Midbrain (tissue), 1 donor: ENCODE data around the gene HDAC4.
"Not testable (repeated sequence)": the region's sequence is repeated elsewhere in the genome, so short reads cannot be mapped to it uniquely, and the experiment has no call there.

Experiments
- DNase-seq: peaks from one replicate; lab custom pipeline; 2025; lab: John Stamatoyannopoulos, UW

HDAC4 gene

DNA sequence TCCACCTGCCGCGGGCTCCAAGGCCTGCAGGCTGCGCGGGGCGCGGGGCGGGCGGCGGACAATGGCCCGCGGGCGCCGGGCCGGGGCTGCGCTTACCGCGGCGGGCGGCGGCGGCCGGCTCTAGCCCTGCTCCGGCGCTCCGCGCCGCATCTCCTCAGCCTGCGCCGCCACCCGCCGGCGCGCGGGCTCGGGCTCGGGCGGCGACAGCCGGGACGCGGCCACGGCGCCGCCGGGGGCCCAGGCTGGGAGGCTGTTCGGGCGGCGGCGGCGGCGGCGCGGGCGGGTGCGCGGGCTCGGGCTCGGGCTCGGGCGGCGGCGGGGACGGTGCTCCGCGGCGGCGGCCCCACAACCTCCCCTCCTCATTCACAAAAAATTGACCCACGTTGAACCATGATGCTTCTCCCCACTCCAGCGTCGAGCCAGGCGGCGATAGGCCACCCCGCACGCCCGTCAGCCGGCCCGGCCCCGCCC, at the start of gene HDAC4:
Gene HDAC4 (minus strand): TSS at position 425 of the 471 bp plus-strand sequence. CDS start 48,321 bp downstream, outside the sequence.
- no peak for DNase-seq

DNA sequence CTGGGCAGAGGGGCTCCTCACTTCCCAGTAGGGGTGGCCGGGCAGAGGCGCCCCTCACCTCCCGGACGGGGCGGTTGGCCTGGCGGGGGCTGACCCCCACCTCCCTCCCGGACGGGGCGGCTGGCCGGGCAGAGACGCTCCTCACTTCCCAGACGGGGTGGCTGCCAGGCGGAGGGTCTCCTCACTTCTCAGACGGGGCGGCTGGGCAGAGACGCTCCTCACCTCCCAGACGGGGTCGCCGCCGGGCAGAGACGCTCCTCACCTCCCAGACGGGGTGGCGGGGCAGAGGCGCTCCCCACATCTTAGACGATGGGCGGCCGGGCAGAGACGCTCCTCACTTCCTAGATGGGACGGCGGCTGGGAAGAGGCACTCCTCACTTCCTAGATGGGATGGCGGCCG, 48.6 kb upstream of the HDAC4 start:
- not testable (repeated sequence) for DNase-seq

DNA sequence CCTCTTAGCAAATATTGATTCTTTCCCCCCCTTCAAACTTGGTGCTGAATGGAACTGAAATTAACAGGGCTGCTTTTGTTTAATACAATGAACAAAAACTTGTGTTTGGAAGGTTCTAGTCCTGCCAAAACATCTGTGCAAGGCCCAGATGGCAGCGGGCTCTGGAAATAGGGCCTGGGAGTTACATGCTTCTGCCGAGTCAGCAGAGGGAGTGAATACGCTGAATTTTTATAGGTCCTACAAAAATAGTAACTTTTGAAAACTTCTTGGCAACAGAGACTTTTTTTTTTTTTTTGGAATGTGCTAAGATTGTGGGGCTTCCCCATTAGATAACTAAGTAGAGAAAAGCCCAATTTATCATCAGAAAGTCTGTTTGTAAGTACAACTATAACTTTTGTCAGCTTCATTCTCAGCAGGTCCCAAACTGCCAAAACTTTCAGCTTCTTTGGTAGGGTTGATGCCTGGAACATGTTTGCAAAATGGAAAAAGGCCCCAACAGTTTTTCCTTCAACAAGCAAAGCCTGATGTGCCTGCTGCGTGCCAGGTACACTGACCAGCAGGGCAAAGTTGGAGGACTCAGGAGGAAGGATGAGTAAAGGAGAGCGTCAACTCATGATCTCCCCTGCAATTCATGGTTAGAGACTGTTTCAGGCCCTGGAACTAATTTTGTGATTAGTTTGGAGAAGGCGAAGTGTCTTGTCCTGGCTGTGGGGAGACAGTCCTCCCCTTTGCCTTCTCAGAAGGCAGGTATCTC, 45.1 kb upstream of the HDAC4 start:
- DNase-seq: peak; percentile 91

DNA sequence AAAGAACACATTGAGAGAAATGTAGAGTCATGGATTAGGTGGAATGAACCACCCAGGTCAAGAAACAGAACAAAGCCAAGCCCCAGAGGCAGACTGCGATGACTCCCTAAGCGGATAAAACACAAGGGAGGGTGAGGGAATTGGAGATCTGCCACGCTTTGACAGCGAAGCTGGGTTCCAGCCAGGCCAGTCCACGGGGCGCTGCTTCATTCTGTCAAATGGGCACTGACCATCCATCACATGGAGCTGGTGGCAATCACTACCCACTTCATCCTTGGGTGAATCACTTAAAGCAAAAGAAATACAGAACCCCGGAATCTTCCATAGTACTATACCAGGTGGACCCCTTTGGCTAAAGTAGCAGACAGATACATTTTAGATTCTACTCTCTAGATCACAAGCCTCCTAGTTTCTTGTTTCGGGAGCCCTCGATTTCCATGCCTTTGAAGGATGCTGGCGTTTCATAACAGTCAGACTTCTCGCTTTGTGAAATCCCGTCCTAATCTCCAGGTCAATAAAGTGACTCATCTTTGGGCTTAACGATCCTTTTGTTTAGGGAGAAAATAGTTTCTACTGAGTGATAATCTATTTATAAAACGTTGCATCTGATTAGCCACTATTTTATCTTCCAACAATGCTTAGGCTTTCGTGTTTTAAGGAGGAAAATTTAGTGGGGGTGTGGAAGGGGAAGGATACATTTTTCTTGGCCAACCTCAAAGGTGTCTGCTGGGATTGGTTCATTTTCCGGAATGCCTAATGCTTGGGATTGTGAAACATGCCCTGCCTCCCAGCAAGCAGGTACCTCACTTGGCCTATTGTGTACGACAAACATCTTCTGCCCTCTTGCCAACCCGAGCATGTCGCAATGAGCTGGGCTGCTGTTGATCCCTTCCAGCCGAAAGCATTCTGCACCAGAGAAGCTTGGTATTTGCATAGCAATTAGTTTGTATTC, 44.1 kb upstream of the HDAC4 start:
- peak; percentile 83 for DNase-seq

DNA sequence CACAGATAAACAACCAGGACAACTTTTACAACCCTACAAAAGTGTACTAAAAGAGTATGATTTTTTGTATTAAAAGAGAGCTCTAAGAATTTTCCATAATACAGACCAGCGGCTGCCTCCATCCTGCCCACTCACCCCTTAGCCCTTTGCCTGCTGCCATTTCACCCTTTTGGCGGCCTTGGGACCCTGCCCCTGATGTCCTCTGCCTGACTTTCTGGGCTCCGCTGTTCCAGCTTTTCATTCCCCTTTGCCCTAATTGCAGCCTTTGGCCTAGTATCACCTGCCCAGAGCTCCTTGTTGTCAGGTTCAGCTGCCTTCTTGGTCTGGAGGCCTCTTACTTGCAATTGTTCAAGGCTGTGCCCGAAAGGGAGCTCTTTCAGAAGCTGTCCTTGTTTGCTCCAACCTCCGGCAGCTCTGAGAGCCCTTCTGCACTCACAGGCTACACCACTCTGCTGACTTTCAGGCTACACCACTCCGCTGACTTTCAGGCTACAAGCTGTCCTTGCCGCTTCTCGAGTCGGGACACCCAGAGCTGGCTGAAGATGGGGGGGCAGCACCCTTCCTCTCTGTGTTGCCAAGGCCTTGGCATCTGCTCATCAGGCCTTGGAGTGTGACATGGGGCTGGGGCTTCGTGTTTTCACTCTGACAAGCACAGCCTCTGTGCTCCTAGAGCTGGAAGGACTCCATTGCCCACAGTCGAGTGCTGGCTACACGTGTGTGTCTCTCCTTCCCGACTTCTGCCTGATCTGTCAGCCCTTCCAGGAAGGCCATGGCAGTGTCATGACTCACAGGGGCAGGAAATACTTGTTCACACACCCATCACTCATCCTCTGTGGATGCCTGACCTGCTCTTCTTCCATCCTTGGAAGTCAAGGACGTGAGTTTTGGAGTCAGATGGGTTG, 43.1 kb upstream of the HDAC4 start:
- peak; percentile 29 for DNase-seq

DNA sequence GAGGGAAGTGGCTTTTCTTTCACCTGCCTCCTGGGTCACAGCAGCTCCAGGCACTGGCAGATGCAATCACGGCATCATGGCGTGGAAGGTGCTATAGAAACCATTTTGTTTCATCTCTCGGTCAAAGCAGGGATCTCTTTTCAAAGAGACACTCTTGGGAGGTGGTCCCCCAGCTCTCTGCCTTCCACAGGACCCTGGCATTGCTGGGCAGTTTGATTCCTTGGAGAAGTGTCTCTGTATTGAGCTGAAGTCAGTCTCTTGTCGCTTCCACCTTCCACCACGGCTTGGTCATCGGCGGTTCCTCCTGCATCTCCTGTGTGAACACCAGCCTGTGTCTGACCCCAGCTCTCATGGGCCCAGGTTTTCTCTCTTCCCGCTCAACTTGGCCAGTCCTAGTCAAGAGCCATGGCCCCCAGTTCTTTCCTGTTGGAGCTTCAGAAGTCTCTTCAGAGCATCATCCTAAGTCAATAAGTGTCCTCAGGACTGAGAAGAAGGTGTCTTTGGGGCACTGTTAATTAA, 42.3 kb upstream of the HDAC4 start:
- DNase-seq: no peak

DNA sequence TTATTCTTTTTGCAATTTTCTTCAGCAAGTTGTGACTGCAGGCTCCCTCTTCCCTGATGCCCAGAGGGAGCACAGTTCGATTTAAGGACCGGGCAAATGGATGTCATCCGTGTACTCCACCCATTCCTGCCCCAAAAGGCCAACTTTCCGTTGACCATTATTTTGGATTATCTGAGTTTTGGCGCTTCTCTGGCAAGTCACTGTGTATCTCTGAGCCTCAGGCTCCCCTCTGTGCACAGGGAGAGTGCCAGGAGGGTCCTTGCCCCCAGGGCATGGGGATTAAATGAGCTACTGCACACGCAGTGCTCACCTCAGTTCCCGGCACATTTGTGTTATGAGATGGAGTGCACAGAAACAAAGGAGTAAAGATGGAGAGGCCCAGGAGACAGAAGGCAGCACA, 41.4 kb upstream of the HDAC4 start:
- no peak for DNase-seq

DNA sequence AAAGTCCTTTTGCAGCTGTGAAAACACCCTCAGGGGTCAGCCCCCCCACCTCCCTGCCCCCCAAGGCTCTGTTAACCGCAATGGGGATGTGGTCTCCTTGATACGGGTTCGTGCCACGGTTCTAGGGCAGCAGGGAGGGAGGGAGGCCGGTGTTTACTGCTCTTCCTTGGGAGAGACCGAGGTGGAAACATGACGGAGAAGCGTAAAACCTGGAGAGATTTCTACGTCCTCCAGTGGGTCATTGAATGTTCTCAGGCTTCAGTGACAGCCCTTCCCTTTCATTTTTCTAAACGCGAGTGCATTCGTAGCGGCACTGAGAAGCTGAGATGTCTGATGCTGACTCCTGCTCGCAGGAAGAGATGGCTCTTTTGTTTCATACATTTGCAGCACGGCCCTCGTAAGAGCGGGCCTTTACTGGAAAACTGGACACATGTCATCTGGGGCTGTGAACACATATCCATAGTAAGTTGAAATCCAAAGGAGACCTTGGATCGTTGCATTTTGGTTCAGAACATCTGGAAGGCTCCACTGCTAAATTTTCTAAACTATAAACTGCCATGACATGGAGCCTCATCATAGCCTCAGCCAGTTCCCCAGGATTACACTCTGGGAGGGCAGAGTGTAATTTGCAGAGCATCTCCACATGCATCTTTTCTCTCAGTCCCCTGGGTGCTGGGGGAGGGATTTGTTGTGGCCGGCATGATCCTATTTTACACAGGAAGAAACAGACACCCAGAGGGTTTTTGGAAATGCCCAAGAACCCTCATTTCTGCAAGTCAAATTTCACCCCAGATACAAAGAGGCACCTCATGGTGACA, 40.6 kb upstream of the HDAC4 start:
- DNase-seq: peak; percentile 56

DNA sequence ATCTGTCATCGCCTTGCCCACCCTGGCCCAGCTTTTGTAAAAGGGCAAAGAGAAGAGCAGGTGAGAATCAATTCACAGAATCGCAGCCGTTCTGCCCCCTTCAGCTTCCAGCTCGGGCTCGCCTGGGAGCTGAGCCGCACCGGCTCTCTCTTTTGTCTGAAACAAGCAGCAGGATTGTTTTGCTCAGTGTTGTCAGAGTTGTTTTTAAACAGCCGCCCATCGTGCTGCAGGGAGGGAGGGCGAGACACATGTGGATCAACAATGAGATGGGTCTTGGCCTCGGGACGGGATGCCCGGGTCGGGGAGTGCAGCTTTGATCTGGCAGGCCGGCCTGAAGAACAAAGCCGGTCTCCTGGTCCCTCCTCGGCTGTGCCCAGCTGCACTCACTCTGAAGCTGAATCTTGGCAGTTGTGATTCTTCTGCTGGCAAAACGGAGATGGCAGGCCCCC, 39.7 kb upstream of the HDAC4 start:
- DNase-seq: peak; percentile 87

DNA sequence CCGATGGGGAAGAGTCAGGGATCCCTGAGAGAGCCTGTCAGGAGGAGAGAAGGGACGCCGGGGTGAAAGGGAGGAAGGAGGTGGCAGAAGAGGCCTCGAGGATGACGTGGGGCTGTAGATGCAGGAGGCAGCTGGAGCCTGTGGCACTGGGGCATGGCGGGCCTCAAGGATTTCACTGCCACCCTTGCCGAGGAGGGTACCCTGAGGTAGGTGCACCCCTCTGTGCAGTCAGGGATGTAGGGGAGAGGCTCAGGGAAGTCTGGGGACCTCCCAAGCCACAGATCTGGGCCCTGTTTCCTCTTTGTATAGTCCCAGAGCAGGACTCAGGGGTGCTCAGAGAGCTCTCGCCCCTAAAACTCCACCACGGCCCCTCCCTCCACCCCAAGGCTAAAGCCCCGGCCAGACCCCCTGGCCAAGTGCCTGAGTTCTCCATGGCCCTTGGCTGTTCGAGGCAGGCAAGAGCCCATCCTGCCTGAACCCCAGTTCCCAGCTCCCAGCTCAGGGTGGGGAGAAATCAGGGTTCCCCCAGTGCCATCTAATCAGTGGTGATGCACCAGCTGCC, 39.0 kb upstream of the HDAC4 start:
- no peak for DNase-seq

DNA sequence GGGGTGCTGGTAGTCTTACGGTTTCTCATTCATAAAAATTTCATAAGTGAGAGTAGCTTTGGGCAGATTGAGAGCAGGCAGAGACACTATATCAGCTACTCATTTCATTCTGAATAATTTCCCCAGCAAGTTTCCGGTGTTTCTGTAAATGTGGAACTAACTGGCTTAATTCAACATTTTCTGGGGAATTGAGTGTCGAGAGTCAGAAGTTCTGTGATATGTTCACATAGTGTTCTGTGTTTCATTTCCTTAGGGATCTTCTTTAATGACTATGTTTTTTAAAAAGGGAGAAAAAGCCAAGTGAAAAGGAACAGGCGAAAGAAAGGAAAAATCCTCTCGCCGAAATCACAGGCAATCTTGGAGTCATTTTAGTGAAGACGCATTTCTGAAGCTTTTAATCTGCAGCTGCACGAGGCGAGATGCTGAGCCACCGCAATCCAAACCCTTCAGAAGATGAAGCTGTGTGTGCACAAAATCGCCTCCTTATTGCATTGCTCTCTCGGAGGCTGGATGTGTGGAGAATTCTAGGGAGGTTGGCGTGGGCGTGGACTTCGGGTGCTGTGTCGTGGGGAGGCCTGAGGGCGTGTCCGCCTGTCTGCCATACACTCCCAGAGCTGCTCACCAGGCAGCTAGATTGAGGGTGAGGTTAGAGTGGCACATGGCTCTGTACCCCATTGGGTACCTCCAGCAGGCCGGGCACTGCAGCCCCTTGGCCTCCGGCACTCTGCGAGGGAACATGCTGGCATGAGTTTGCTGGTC, 38.4 kb upstream of the HDAC4 start:
- peak; percentile 38 for DNase-seq

DNA sequence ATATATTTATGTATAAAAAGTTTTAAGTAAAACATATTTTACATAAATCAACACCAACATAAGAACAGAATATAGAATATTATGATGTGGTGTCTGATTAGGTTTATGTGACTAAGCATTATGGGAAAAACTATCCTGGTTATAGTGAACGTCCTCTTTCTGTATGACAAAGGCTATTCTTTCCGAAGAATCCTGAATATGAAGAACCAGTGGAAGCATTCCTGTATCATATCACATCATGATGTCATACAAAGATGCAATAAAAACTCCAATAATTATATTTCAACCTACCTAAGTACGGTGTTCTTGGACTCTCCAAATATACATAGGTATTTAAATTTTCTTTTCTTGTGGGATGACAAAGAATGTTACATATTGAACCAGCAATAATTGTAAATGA, 37.5 kb upstream of the HDAC4 start:
- no peak for DNase-seq

DNA sequence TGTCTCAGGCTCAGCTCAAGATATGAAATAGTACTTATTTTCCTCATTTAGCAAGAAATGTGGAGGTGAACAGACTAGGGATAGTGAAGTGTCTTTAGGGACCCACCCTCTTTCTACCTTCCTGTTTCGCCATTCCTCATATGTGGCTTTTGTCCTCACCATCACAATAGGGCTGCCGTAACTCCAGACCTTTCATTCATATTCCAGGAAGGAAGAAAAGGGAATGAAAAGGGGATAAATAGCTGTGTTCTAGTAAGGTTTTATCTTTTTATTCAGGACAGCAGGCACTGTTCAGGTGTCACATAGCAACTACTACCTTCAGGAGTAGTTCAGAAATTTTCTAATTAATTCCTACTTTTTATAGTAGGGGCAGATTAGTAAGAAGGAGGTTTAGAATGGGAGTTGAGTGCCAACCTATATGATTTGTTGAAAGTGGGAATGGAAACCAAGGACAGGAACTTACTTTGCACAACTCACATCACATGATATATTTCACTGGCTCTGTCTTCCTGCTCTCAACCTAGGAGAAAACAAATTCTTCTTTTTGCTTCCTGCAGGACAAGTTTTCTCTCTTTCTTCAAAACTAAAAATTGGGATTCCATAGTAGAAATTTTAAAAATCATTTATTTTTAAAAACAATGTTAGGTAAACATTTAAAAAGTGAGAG, 36.0 kb upstream of the HDAC4 start:
- DNase-seq: no peak

DNA sequence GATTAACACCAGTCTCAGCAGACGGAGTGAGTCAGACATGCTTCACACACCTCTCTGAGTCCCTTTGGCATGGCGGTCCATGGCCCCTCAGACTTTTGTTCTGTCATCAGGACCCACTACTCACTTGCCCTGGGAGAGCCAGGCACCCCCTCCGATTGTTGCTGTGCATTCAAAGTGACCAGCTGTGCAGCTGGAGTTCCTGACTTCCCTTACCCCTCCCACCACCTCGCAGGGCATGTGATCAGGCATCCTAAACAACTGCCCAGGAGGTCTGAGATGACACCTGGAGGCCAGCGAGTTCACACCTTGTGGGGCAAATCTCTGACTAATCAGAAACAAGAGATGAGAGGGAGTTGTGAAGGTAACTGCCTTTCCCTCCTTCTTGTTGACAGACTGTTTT, 35.3 kb upstream of the HDAC4 start:
- DNase-seq: no peak

DNA sequence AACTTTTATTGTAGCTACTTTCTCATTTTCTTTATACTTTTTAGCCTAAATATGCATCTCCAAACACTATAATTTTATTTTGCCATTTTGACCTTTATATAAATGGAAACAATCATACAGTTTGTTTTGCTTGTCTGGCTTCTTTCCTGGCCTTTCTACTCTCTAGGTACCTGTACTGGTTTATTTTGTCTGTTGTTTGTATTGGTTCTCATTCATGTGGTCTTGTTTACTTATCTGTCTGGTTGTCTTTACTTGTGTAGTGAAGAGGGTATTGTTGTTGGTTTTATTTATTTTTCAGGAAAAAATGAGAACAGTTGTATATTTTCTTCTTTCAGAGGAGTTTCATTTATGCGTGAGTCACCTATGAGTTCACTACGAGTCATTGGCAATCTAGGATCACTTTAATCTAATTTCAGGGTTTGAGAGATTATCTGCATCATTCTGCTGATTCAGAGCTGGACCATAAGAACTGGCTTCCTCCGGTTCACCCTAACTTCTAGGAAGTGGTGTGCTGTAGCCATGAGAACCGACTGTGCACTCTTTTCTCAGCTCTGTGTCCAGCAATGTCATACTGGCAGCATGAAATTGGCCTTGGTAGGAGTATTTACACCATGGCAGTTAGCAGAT, 33.1 kb upstream of the HDAC4 start:
- no peak for DNase-seq

DNA sequence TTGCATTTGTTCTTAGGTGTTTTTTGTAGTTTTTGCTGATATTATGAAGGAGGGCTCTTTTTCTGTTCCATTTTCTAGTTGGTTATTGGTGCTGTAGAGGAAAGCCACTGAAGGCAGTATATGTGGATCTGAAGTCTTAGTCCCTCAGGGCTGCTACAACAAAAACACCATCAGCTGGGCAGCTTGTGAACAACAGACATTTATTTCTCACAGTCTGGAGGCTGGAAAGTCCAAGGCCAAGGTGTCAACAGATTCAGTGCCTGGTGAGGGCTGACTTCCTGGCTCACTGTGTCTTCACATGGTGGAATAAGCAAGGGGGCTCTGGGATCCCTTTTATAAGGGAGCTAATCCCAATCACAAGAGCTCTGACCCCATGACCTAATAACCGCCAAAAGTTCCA, 31.4 kb upstream of the HDAC4 start:
- DNase-seq: no peak

DNA sequence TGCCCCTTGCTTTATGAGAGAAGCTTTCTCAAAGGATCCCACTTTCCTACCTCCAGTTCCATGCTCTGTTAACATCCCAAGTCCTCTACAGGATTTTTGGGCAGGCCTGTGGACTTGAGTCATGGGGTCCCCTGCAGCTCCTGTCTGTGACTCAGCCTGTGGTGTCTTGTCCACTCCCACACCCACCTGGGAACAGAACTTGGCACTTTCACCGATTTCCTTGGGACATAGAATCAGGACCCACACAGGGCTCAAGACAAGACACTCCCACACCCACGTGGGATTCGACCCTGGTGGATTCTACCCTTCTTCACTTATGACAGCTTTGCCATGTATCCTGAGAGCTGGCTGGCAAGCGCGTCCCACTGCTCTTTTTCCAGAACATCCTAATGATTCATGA, 30.7 kb upstream of the HDAC4 start:
- no peak for DNase-seq
